Lower leg skin (tissue), 4 donors: ENCODE measurements around the gene FBXO27. TPM values are rescaled to one million over a fixed set of nuclear protein-coding genes. Genes with fewer than 3 reads are reported as not detected.
A peak's percentile ranks its signal among the peaks of the same experiment; 100 is the strongest.

Experiments used
- DNase-seq, 2 donors: peaks; one replicate each; pipeline ENCODE4 v3.0.0-alpha.2; 2019; ENCODE audit warnings: low spot score in 2 of 2
- H3K4me3 ChIP-seq: fragments of 200-600 bp; sonication (generic); 2 replicates; pipeline ENCODE4 v1.5.1; 2017; ENCODE audit warnings: mild to moderate bottlenecking, low read depth; ENCODE audit not compliant: poor library complexity, severe bottlenecking
- CTCF ChIP-seq, 3 donors: fragments of 450-650 bp; IDR thresholded peaks; one replicate each; pipeline ENCODE4 v1.5.1; 2016; ENCODE audit warnings: antibody characterized with exemption in 3 of 3, mild to moderate bottlenecking in 3 of 3, moderate library complexity in 2 of 3
- POLR2A ChIP-seq, 2 donors: fragments of 450-650 bp; IDR thresholded peaks; one replicate each; pipeline ENCODE4 v1.6.1; 2016 to 2017; ENCODE audit warnings: antibody characterized with exemption in 2 of 2, mild to moderate bottlenecking in 1 of 2, moderate library complexity in 1 of 2
- WGBS, 2 donors: methylation state at CpG; one replicate each; pipeline ENCODE4 v1.1.5; 2018; 5-methylcytosine and 5-hydroxymethylcytosine counted together
- intact Hi-C: fragments of 100-400 bp; cut with DNase I; formaldehyde crosslinking; loops from one replicate; pipeline ENCODE4 v1.15.0; 2023; ENCODE audit warnings: low total_unique reads
- total RNA-seq, 4 donors: library from RNA; depleted of rRNA; stranded (reverse); fragments of >200 nt; gene quantifications; one replicate each; pipeline ENCODE4 v1.1.0, GENCODE V29; 2016

The FBXO27 gene, protein sequence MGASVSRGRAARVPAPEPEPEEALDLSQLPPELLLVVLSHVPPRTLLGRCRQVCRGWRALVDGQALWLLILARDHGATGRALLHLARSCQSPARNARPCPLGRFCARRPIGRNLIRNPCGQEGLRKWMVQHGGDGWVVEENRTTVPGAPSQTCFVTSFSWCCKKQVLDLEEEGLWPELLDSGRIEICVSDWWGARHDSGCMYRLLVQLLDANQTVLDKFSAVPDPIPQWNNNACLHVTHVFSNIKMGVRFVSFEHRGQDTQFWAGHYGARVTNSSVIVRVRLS
- total RNA-seq, result 10 to 100 TPM; 25.0 to 33.3 (median 29.1) TPM

DNA sequence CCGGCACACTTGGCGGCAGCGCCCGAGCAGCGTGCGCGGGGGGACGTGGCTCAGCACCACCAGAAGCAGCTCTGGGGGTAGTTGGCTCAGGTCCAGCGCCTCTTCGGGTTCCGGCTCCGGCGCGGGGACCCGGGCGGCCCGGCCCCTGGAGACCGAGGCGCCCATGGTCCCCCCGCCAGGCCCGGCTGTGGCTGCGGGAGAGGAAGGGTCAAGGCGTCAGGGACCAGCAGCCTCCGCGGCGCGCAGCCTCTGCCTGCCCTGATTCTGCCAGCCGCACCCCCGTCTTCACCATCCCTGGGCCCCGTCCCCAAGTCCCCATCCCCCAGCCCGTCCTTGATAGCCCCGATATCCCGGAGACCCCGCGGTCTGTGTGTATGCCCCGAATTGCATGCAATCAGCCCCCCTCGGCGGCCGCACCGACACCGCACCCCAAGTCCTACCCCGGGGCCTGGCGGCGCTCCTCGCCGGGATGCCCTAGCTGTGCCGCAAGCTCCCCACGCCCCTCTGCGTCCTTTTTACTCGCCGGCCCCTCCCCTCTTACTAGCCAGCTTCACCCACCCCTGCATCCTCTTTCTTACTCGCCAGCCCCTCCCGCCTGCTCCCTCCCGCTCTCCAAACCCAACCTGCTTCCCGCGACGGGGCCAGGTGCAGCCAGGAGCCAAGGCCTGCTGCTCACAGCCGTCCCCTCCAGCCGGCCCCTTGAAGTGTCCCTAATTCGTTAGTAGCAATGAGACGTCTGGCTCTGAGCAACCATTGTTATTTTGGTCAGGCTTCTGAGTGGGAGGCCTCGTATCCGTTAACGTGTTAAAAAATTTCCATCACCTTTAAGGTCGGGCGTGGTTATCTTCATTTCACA, at the start of gene FBXO27:
Gene FBXO27, minus strand, starts transcription at position 487 of the 856 bp plus-strand sequence. Its CDS starts 322 bp downstream, at position 165.
- TF ChIP-seq CTCF (IDR thresholded peaks at IDR 0.05), result no peak
- TF ChIP-seq POLR2A (IDR thresholded peaks at IDR 0.05), result no peak
- intact Hi-C loops, result no loop called here
- peak; percentile 26 to 87 for DNase-seq
- H3K4me3 ChIP-seq, result peak within 1 kb of the TSS; percentile 53
- WGBS, 2 donors, result 6 to 7% methylated on average over 37 to 56 of the region's 66 CpGs

GRCh38 chr19:39080431-39080830, 48.1 kb upstream of the FBXO27 start:
- intact Hi-C loops, result no loop called here
- TF ChIP-seq POLR2A (IDR thresholded peaks at IDR 0.05) (no peak), CTCF (IDR thresholded peaks at IDR 0.05) (no peak)
- 36 to 51% methylated on average over 3 of the region's 3 CpGs for WGBS, 2 donors
- no peak overlapping the region for H3K4me3 ChIP-seq
- DNase-seq, result no peak

DNA sequence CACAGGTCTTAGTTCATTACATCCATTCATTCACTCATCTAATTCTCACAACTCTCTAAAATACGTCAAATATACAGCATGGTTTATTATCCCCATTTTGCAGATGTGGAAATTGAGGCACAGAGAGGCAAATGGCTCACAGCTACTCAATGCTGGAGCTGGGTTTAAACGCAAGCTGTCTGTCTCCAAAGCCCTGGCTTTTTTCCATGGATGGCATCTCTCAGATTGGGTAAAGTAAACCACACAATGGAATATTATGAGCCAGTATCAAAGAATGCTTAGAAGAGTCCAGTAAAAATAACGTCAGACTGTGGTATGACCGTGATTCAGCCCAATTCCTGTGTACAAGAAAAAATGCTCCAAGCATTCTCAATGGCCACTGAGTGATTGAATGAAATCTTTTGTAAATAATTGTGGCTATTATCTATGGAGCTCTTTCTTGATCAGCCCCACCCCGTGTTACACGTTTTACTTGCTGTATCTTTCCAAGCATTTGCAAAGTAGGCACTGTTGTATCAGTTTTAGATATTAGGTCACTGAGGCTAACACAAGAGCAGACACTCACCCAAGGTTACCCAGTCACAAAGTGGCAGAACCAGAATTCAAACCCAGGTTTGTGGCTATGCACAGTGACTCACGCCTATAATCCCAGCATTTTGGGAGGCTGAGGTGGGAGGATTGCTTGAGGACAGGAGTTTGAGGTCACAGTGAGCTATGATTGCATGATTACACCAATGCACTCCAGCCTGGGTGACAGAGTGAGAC, 46.3 kb upstream of the FBXO27 start:
- 44 to 49% methylated on average over 7 of the region's 7 CpGs for WGBS, 2 donors
- intact Hi-C loops, result no loop called here
- no peak for DNase-seq
- TF ChIP-seq POLR2A (IDR thresholded peaks at IDR 0.05), result no peak
- TF ChIP-seq CTCF (IDR thresholded peaks at IDR 0.05), result no peak
- H3K4me3 ChIP-seq, result no peak overlapping the region

DNA sequence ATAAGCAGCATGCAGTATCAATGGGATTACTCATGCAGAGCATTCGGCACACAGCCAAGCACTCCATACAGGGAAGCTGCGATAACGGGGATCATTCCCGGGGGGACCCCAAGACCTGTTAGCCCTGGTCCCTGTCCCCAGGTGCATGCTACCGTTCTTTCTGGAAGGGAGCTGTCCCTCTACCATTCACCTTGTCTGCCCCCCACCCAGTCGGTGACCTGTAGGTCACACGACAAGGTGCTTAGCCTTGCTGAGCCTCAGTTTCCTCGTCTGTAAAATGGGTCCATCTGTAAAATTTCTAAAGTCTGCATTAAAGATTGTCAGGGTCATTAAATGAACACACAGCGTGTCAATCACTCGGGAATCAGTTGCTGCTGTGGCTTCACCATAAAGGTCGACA, 45.0 kb upstream of the FBXO27 start:
- no peak for DNase-seq
- intact Hi-C loops, result no loop called here
- WGBS, 2 donors, result 88 to 93% methylated on average over 11 of the region's 11 CpGs

More for the DNA sequence above, 45.0 kb upstream of the FBXO27 start:
- TF ChIP-seq POLR2A (IDR thresholded peaks at IDR 0.05) (no peak), CTCF (IDR thresholded peaks at IDR 0.05) (no peak)
- H3K4me3 ChIP-seq, result no peak overlapping the region
